SU-DHL-6 (cell line): ENCODE measurements around the gene VARS2.
"Not testable (repeated sequence)": the region's sequence is repeated elsewhere in the genome, so short reads cannot be mapped to it uniquely, and the experiment has no call there.

ENCODE experiments used
- CTCF ChIP-seq: fragments of 200-600 bp; sonication (generic); IDR thresholded peaks from one replicate; pipeline ENCODE4 v1.5.1; 2017; ENCODE audit warnings: antibody characterized with exemption, mild to moderate bottlenecking, low read length, moderate library complexity; ENCODE audit not compliant: insufficient read depth, poor library complexity, severe bottlenecking
- EZH2phosphoT487 ChIP-seq: fragments of 200-600 bp; sonication (generic), shearing (Covaris generic); conservative IDR thresholded peaks from 2 replicates; pipeline ENCODE4 v1.6.1; 2018; ENCODE audit warnings: mild to moderate bottlenecking, antibody characterized with exemption, low read length, moderate library complexity, mixed read lengths

DNA sequence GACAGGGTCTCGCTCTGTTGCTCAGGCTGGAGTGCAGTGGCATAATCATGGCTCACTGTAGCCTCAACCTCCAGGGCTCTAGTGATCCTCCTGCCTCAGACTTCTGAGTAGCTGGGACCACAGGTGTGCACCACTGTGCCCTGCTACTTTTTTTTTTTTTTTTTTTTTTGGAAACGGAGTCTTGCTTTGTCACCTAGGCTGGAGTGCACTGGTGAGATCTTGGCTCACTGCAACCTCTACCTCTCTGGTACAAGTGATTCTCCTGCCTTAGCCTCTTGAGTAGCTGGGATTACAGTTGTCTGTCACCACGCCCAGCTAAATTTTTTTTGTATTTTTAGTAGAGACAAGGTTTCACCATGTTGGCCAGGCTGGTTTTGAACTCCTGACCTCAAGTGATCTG lies 13.0 kb downstream of the VARS2 start:
- TF ChIP-seq CTCF, EZH2phosphoT487: not testable (repeated sequence)
